ENCODE measurements around the gene CPNE5. TPM values are rescaled to one million over a fixed set of nuclear protein-coding genes. Genes with fewer than 3 reads are reported as not detected.

Gene CPNE5
- total RNA-seq, 3 donors from 2014 or later (not counting 1 experiment from before 2014, with no cell fraction given): 1.2 to 8.5 (median 2.0) TPM

DNA sequence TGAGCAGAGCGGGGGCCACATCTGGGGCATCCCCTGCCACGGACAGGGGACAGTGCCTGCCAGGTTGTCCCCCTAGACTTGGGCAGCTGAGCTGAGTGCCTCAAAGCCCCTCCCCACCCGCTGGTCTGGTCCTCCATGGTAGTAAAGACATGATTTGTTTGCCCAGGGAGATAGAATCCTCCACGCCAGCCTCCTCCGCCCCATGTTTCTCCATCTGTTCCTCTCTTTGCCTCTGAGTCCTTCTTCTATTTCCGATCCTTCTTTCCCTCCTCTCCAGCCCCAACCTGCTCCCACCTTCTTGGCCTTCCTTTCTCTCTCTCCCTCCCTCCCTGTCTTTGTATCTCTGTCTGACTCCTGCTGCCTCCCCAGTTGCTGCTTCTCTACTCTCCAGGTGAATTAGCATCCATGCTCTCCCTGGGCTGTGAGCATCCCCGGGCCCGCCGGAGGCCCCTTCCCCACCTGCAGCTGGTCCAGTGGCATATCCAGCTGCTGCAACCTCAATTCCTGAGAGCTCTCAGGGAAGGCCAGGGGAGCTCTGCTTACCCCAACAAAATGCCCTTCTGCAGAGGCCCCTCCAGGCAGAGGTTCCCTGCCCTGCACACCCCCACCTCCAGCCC lies 45.8 kb downstream of the CPNE5 start:
- peaks cover 0 to 2% of the 10 kb centered on the region in 2 donors for H3K27me3 Mint-ChIP-seq (ENCODE audit: low read depth in 2 of 2)
- no peak for ATAC-seq
- TF ChIP-seq, protein P1, sequence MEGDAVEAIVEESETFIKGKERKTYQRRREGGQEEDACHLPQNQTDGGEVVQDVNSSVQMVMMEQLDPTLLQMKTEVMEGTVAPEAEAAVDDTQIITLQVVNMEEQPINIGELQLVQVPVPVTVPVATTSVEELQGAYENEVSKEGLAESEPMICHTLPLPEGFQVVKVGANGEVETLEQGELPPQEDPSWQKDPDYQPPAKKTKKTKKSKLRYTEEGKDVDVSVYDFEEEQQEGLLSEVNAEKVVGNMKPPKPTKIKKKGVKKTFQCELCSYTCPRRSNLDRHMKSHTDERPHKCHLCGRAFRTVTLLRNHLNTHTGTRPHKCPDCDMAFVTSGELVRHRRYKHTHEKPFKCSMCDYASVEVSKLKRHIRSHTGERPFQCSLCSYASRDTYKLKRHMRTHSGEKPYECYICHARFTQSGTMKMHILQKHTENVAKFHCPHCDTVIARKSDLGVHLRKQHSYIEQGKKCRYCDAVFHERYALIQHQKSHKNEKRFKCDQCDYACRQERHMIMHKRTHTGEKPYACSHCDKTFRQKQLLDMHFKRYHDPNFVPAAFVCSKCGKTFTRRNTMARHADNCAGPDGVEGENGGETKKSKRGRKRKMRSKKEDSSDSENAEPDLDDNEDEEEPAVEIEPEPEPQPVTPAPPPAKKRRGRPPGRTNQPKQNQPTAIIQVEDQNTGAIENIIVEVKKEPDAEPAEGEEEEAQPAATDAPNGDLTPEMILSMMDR (IDR thresholded peaks at IDR 0.05): no peak
- Histone ChIP-seq H3K27ac (ENCODE audit: low read length) (no peak overlapping the region), H3K36me3 (ENCODE audit: control insufficient read depth, insufficient read depth, low read length) (no peaks in the 10 kb centered on the region), H3K9me3 (ENCODE audit: control insufficient read depth, insufficient read depth, low read length) (no peaks in the 10 kb centered on the region), H3K27me3 (ENCODE audit: control insufficient read depth, insufficient read depth, low read length) (no peaks in the 10 kb centered on the region), H3K4me1 (ENCODE audit: control insufficient read depth, insufficient read depth, low read length) (no peaks in the 10 kb centered on the region), H3K4me3 (ENCODE audit: low read length) (no peak overlapping the region)
- intact Hi-C loops (cut with micrococcal nuclease): no loop called here
- H3K4me1 Mint-ChIP-seq: no peaks in the 10 kb centered on the region
- H3K9me3 Mint-ChIP-seq: no peaks in the 10 kb centered on the region
- no peaks in the 10 kb centered on the region for H3K36me3 Mint-ChIP-seq
- H3K4me3 Mint-ChIP-seq: no peak overlapping the region
- H3K27ac Mint-ChIP-seq: no peak overlapping the region
- 81% methylated on average over 9 of the region's 9 CpGs for WGBS (ENCODE audit: insufficient coverage)
- no peak for DNase-seq

DNA sequence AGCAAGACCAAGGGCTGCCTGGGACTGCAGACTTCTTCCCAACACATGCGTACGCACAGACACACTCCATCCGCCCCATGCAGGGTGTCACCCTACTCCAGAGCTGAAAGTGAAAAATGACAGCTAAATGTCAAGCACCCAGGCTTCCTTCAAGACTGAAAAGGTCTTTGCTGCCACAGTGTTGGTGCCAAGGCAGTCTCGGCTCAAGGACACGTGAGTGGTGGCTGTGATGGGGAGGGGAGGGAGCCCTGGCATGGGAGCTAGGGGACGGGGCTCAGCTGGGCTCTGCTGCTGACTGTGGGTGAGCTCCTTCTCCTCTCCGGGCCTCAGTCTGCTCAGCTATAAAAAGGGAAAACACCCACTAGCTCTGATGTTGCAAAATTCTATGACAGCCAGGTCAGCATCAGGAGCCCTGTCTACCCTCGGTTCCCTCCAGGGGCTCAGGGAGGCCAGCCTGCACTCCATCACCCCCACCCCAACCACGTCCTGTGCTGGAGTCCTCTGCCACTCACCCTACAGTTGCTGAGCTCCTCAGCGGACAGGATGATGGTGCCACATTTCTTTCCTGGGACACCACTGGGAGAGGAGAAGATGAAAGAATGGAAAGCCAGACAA lies 47.6 kb downstream of the CPNE5 start:
- no peak for DNase-seq
- no peak overlapping the region for H3K4me3 Mint-ChIP-seq
- H3K27me3 ChIP-seq (ENCODE audit: control insufficient read depth, insufficient read depth, low read length): no peaks in the 10 kb centered on the region
- TF ChIP-seq, protein P1 (IDR thresholded peaks at IDR 0.05): no peak
- H3K4me1 ChIP-seq (ENCODE audit: control insufficient read depth, insufficient read depth, low read length): no peaks in the 10 kb centered on the region
- no peaks in the 10 kb centered on the region for H3K36me3 Mint-ChIP-seq
- no peak overlapping the region for H3K4me3 ChIP-seq (ENCODE audit: low read length)
- H3K4me1 Mint-ChIP-seq: no peaks in the 10 kb centered on the region
- 79% methylated on average over 9 of the region's 10 CpGs for WGBS (ENCODE audit: insufficient coverage)
- no peaks in the 10 kb centered on the region for H3K9me3 ChIP-seq (ENCODE audit: control insufficient read depth, insufficient read depth, low read length)
- peaks cover 6 to 8% of the 10 kb centered on the region in 2 donors for H3K27me3 Mint-ChIP-seq (ENCODE audit: low read depth in 2 of 2)
- H3K27ac Mint-ChIP-seq: no peak overlapping the region
- H3K27ac ChIP-seq (ENCODE audit: low read length): no peak overlapping the region
- intact Hi-C loops (cut with micrococcal nuclease): no loop called here
- ATAC-seq: no peak
- H3K36me3 ChIP-seq (ENCODE audit: control insufficient read depth, insufficient read depth, low read length): no peaks in the 10 kb centered on the region
- H3K9me3 Mint-ChIP-seq: no peaks in the 10 kb centered on the region

DNA sequence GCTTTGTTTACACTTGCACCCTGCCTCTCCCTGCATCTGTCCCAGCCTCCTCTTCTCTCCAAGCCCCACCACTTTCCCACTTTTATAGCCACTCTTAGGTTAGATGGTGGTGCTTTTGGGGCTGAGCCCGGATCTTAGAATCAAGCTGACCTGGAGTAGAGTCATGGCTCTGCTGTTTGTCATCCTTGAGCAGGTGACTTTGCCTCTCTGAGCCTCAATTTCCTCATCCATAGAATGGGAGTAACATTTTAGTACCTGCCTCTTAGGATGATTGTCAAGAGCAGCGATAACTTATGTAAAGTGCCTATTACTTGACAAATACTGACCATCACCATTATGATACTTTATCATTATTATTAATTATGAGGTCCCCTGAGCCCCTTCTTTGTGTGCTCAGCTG lies 48.2 kb downstream of the CPNE5 start:
- ATAC-seq (no peak), DNase-seq (no peak)
- WGBS (ENCODE audit: insufficient coverage): 78% methylated on average over 2 of the region's 2 CpGs
- H3K27me3 Mint-ChIP-seq (ENCODE audit: low read depth in 2 of 2): peaks cover 6 to 8% of the 10 kb centered on the region in 2 donors
- Histone ChIP-seq H3K27me3 (ENCODE audit: control insufficient read depth, insufficient read depth, low read length) (no peaks in the 10 kb centered on the region), H3K36me3 (ENCODE audit: control insufficient read depth, insufficient read depth, low read length) (no peaks in the 10 kb centered on the region), H3K9me3 (ENCODE audit: control insufficient read depth, insufficient read depth, low read length) (no peaks in the 10 kb centered on the region), H3K4me3 (ENCODE audit: low read length) (no peak overlapping the region), H3K27ac (ENCODE audit: low read length) (no peak overlapping the region), H3K4me1 (ENCODE audit: control insufficient read depth, insufficient read depth, low read length) (no peaks in the 10 kb centered on the region)
- H3K4me3 Mint-ChIP-seq: no peak overlapping the region
- no peaks in the 10 kb centered on the region for H3K4me1 Mint-ChIP-seq
- TF ChIP-seq, protein P1 (IDR thresholded peaks at IDR 0.05): no peak
- no peaks in the 10 kb centered on the region for H3K36me3 Mint-ChIP-seq
- H3K9me3 Mint-ChIP-seq: no peaks in the 10 kb centered on the region
- intact Hi-C loops (cut with micrococcal nuclease): no loop called here
- H3K27ac Mint-ChIP-seq: no peak overlapping the region

All from natural killer cell (primary cell).